Kidney (tissue), 14 donors: ENCODE results near the gene SMCO4. TPM values are rescaled to one million over a fixed set of nuclear protein-coding genes. Genes with fewer than 3 reads are reported as not detected.

Experiments
- DNase-seq, 5 donors: peaks; one replicate each; pipeline ENCODE4 v3.0.0-alpha.2; 2013 to 2020
- FAIRE-seq: peaks from 2 replicates; lab custom pipeline; 2012; peaks lifted over from hg19 to GRCh38; lab: Jason Lieb, UNC
- H3K27ac ChIP-seq, 2 donors: one replicate each; pipeline ENCODE4 v1.7.0; 2013; ENCODE audit warnings: low read depth in 2 of 2, low read length in 2 of 2, inconsistent platforms in 1 of 2
- H3K27me3 ChIP-seq: one replicate; pipeline ENCODE4 v1.7.1; 2013; ENCODE audit warnings: low read length, inconsistent platforms; ENCODE audit not compliant: control insufficient read depth, insufficient read depth
- H3K36me3 ChIP-seq, 3 donors: one replicate each; pipeline versions ENCODE4 v1.7.0 to v1.7.1; 2013; ENCODE audit warnings: low read length in 3 of 3, control low read depth in 1 of 3, inconsistent platforms in 1 of 3; ENCODE audit not compliant: insufficient read depth in 3 of 3, control insufficient read depth in 2 of 3
- H3K4me1 ChIP-seq, 3 donors: one replicate each; pipeline versions ENCODE4 v1.7.0 to v1.7.1; 2013; ENCODE audit warnings: low read length in 3 of 3, inconsistent platforms in 1 of 3, low read depth in 1 of 3; ENCODE audit not compliant: control insufficient read depth in 2 of 3, insufficient read depth in 2 of 3
- H3K4me3 ChIP-seq, 3 donors: one replicate each; pipeline versions ENCODE4 v1.7.0 to v1.8.1; 2013; ENCODE audit warnings: low read length in 3 of 3, control low read depth in 1 of 3, inconsistent platforms in 1 of 3
- H3K9ac ChIP-seq, 3 donors: one replicate each; pipeline versions ENCODE4 v1.7.0 to v1.7.1; 2013; ENCODE audit warnings: low read length in 3 of 3, control low read depth in 1 of 3, inconsistent platforms in 1 of 3
- H3K9me3 ChIP-seq, 3 donors: one replicate each; pipeline versions ENCODE4 v1.7.0 to v1.7.1; 2013; ENCODE audit warnings: low read length in 3 of 3, control low read depth in 1 of 3, inconsistent platforms in 1 of 3; ENCODE audit not compliant: control insufficient read depth in 2 of 3, insufficient read depth in 1 of 3
- intact Hi-C: fragments of 100-400 bp; cut with DNase I; formaldehyde crosslinking; loops from one replicate; pipeline ENCODE4 v1.11.1; 2022
- polyA plus RNA-seq: library from polyadenylated mRNA; stranded (reverse); fragments of 350-450 nt; fragmentation: Illumina TruSeq; extraction: RNeasy Lipid Tissue Mini Kit (QIAGEN cat#74804); gene quantifications from one replicate; pipeline ENCODE4 v1.2.3, GENCODE V29; 2014; ENCODE audit warnings: low read depth, low replicate concordance; ENCODE audit not compliant: insufficient read depth
- total RNA-seq: library from RNA; stranded (reverse); fragmentation: NEBNext Ultra II Directional; extraction: Animal tissue kit (Norgen Biotek cat#: 25700); gene quantifications from one replicate; pipeline ENCODE4 v1.2.1, GENCODE V29; 2021
- TF ChIP-seq, protein P1 (sequence below): IDR thresholded peaks from 3 replicates; pipeline ENCODE4 v1.5.1; 2012; ENCODE audit warnings: mild to moderate bottlenecking, moderate library complexity, borderline replicate concordance; ENCODE audit not compliant: insufficient read depth; ENCODE audit errors: extremely low read depth
- donor health status: control.
- donor health status: control.
- donor health status: control.
- donor health status: control.
- donor health status: control.
- donor health status: DM: yes; HTN: yes; CAD: no.
- donor health status: Normal renal cell carcinoma (clear cell type).

SMCO4 gene
- total and polyA plus RNA-seq, 2 donors from 2014 or later, result 33.0 to 102 TPM

- FAIRE-seq (no peak), DNase-seq (no peak)
- Histone ChIP-seq H3K36me3 (no peaks in the 10 kb centered on the region), H3K4me1 (peaks cover 0 to 4% (median 2%) of the 10 kb centered on the region in 3 donors), H3K9ac (no peak overlapping the region), H3K27me3 (no peaks in the 10 kb centered on the region), H3K27ac (no peak overlapping the region), H3K9me3 (no peaks in the 10 kb centered on the region), H3K4me3 (no peak overlapping the region)
- intact Hi-C loops, result no loop called here
- TF ChIP-seq, protein P1, sequence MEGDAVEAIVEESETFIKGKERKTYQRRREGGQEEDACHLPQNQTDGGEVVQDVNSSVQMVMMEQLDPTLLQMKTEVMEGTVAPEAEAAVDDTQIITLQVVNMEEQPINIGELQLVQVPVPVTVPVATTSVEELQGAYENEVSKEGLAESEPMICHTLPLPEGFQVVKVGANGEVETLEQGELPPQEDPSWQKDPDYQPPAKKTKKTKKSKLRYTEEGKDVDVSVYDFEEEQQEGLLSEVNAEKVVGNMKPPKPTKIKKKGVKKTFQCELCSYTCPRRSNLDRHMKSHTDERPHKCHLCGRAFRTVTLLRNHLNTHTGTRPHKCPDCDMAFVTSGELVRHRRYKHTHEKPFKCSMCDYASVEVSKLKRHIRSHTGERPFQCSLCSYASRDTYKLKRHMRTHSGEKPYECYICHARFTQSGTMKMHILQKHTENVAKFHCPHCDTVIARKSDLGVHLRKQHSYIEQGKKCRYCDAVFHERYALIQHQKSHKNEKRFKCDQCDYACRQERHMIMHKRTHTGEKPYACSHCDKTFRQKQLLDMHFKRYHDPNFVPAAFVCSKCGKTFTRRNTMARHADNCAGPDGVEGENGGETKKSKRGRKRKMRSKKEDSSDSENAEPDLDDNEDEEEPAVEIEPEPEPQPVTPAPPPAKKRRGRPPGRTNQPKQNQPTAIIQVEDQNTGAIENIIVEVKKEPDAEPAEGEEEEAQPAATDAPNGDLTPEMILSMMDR, result no peak
These were observed 21.7 kb upstream of the SMCO4 start for GRCh38 chr11:93564895-93565294.

DNA sequence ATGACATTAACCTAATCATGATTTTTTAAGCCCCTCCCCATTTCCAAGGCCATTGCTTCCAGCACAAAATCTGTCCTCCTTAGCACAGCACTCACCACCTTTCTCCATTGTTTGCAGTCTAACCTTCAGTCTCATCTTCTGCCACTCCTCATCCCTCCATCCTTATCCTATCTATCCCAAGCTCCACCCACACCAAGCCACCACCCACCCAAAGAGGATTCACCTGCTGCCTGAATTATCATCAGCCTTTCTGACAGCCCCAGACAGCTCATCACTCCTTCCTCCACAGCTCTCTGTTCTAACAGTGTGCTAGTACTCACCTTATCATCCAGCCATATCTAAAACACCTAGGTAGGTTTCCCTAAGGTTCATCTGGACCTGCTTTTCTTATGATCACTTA, 20.7 kb upstream of the SMCO4 start:
- FAIRE-seq (no peak), DNase-seq (no peak)
- no peaks in the 10 kb centered on the region for H3K27me3 ChIP-seq
- no peaks in the 10 kb centered on the region for H3K9me3 ChIP-seq
- intact Hi-C loops, result no loop called here
- no peak overlapping the region for H3K4me3 ChIP-seq
- H3K4me1 ChIP-seq, result peaks cover 0 to 4% (median 2%) of the 10 kb centered on the region in 3 donors
- TF ChIP-seq, protein P1, result no peak
- no peak overlapping the region for H3K27ac ChIP-seq
- H3K36me3 ChIP-seq, result no peaks in the 10 kb centered on the region
- H3K9ac ChIP-seq, result no peak overlapping the region

DNA sequence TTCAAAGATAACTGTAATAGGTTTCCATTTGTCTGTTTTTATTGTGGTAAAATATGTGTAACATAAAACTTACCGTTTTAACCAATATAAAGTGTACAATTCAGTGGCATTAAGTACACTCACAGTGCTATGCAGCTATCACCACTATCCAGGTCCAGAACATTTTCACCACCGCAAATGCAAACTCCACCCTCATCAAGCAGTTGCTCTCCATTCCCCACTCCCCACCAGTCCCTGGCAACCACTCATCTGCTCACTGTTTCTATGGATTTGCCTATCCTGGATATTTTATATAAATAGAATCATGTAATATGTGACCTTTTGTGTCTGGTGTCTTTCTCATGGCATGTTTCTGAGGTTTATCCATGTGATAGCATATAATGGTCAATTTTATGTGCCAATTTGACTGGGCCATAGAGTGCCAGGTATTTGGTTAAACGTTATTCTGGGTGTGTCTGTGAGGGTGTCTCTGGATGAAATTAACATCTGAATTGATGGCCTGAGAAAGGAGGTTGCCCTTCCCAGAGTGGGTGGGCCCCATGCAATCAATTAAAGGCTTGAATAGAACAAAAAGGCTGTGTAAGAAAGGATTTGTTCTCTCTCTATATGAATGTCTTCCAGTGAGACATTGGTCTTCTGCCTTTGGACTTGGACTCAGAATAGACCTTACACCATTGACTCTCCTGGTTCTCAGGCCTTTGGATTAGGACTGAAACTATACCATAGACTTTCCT, 17.2 kb upstream of the SMCO4 start:
- no peak overlapping the region for H3K9ac ChIP-seq
- TF ChIP-seq, protein P1, result no peak
- intact Hi-C loops, result no loop called here
- no peaks in the 10 kb centered on the region for H3K27me3 ChIP-seq
- no peak overlapping the region for H3K4me3 ChIP-seq
- H3K9me3 ChIP-seq, result no peaks in the 10 kb centered on the region
- H3K4me1 ChIP-seq, result no peaks in the 10 kb centered on the region
- H3K27ac ChIP-seq, result no peak overlapping the region
- FAIRE-seq (no peak), DNase-seq (no peak)
- no peaks in the 10 kb centered on the region for H3K36me3 ChIP-seq
